HG03571 (cell line): ENCODE data around the gene FGF18.

Experiments used
- ATAC-seq: cut with Tn5 transposase; IDR thresholded peaks from one replicate; pipeline ENCODE4 v1.9.1; 2021; ENCODE audit not compliant: unreplicated experiment

FGF18 gene

DNA sequence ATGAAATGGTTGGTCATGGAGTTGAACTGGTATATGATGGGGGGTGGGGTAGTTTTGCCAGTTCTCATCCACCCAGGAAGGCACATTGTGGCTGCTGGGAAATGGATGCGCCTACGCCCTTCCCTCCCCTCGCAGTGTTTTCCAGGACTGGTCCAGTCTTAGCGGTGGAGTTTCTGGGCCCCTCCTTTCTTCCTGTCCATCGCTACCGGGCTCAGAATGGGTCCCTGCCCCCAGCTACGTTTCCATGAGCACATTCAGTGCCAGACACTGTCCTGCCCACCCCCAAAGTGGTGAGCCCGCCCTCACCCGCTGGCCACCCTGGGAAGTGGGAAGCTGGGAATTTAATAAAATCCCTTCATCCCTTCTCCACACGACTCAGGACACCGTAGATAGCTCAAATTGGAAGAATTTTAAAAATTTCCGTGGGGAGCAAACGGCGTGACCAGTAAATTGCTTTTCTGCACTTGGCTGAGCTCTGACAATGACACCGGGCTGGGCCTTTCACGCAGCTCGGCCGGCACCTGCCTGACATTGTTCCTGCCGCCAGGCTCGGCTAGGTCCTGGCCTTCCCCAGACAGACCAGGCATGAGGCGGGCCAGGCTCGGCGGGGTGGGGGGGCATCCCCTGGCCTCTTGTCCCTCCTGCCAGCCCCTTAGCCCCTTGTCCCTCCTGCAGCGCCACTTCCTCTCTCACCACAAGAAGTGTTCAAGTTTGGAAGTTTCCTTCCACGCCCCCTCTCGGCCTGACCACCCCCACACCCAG lies 3.6 kb downstream of the FGF18 start:
- ATAC-seq = no peak

DNA sequence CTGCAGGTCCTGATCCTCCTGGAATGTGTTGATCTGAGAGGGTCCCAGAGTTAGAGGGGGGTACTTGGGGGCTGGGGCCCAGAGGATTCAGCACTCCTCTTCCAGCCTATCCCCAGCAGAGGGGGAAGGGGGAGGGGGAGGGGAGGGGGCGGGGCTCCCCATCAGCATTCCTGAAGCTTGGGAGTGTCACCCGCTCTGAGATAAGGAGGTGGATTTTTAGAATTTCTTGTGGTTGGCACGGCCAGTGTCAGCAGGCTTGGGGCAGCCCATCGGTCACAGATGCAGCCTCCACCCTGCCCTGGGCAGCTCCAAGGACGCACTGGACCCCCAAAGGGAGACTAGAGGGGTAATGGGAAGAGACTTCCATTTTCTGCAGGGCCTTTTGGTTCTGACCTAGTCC lies 5.3 kb downstream of the FGF18 start:
- no peak for ATAC-seq

DNA sequence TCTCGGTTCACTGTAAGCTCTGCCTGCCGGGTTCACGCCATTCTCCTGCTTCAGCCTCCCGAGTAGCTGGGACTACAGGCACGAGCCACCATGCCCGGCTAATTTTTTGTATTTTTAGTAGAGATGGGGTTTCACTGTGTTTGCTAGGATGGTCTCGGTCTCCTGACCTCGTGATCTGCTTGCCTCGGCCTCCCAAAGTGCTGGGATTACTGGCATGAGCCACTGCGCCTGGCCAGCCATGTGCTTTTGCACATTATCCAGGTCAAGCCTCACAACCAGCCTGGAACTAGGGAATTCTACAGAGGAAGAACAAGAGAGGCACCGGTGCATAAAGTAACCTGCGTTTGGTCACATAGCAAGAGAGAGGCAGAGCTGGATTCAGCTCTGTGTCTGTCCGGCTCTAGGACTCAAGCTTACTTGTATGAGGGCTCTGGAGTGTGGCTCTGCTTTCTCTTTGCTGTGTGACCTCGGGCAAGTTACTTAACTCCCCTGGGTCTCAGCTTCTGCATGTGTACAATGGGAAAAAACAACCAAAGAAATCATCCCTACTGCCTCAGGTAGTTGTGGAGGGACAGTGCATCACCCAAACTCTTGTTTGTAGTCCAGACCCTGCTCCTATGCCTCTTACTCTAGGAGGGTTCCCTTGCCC lies 6.3 kb downstream of the FGF18 start:
- ATAC-seq = no peak

DNA sequence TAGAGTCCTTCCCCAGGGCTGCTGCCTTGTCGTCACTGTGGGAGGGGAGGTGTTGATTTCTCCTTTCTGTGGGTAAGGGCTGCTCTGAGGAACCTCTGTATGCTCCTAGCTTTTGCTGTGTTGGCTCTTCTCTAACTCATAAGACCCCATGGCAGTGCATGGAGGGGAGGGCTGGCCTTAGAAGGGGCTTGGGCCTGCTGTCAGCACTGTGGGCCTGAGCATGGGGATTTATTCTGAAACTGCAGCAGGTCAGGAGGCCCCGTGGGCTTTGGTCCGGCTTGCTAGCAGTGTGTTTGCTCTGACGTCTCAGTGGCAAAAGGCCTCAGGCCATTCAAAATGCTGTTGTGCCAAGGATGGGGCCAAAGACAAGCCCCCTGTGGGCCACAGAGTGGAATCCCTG lies 6.8 kb downstream of the FGF18 start:
- ATAC-seq = no peak

DNA sequence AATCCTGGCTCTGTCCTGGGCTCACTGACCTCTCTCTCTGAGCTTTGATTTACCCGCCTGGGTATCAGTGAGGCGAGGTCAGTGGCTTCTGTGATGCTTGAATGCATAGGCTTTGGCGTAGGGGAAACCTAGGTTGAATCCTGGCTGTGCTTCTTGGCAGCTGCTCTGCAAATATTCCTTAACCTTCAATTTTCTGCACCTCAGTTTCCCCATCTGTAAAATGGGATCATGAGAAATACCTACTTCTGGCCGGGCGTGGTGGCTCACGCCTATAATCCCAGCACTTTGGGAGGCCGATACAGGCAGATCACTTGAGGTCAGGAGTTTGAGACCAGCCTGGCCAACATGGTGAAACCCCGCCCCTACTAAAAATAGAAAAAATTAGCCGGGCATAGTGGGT lies 7.2 kb downstream of the FGF18 start:
- no peak for ATAC-seq

DNA sequence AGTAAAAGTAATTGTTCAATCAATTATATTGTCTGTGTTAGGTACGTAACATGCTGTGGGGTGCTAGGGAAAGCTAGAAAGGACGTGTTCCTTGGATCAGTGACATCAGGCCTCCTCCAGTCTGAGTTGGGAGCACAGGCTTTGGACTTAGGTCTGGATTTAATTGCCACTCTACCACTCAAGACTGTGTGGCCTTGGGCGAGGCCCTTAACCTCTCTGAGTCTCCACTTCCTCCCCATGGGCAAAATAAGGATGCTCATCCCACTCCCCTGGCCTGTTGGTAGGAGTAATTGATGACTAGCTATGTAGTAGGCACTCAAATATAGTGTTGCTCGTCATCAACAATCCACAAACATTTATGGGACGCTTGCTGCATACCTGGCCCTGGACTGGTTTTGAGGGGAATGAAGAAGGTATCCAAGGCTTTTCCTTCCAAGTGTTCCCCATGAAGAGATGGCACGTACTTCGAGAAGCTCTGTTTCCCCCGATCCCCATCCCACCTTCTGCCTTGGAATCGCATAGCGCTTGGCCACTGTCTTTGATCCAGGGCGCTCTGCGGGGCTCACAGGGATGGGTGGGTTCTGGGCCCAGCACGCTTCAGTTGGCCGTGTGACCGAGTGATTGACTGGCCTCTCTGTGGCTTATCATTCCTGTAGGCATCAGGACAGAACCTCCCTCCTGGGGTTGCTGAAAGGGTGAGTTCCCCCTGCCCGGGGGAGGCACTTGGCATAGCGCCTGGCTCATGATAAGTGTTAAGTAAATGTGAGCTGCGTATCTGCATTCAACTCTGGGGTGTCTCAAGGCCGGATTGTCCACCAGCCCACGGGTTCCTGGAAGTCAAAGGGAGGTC lies 8.1 kb downstream of the FGF18 start:
- ATAC-seq = no peak

DNA sequence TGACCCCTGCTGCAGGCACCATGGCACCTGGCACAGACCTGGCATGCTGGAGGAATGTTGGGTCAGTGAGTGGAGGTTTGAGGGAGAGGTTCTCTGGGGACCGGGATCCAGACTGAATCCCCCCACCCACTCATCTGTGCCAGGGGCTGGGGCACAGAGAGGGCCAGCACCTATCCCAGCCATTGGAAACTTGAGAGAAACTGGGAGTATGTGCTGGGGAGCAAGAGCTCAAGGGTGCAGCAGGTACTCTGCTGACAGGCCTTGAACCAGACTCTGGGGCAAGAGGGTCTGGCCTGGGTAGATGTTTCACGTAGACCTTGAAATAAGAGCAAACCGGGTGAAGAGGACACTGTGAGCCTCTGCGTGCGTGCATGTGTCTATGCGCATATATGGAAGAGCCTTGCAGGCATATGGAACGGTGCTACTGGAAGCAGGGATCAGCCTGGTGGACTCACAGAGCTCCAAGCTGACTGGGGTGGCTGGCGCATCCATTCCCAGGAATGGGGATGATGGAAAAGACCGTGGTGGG lies 8.8 kb downstream of the FGF18 start:
- ATAC-seq = no peak

DNA sequence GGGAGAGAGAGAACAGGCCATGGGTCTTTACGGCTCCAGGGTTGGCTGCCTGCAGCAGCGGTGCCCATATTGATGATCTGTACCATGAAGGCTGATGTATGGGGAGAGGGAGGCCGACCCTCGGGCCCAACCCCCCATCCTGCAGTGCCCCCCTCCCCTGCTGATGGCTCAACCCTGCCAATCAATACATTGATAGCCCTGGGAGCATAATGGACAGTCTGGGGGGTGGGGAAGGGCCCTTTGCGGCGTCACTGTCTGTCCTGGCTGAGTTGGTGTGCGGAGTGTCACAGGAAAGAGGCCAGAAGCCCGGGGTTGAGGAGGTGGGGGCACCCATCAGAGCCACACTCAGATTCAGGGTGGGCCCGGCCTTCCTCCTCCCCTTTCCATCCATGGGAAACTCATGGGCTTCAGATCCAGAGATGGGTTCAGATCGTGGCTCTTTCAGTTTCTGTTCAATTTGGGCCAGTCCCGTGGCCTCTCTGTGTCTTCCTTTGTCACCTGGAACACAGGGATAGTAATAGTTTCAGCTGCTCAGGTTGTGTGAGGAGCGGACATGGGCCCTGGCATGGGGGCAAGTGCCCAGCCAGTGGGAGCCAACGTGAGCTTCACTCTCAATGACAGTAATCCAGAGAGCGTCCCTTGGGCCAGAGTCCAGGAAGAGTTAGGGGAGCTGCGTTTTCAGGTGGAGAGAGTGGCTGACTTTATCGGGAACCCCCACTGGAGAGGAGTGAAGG lies 9.5 kb downstream of the FGF18 start:
- ATAC-seq = no peak

DNA sequence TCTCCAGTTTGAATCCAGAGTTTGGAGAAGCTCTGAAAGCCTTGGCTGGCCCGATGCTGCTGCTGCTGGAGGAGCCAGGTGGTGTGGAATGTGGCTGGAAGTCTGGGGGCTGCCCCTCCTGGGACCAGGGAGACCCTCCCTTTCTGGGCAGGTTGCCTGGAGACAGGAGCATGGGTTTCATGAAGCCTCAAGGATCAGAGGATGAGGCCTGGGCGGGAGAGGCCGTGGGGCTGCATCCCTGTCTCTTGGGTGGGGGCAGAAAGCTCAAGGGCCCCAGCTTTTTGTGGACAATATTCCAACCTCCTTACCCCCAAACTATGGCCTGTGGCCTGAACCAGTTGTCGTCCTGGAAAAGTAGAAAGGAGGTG lies 10.1 kb downstream of the FGF18 start:
- ATAC-seq = no peak

DNA sequence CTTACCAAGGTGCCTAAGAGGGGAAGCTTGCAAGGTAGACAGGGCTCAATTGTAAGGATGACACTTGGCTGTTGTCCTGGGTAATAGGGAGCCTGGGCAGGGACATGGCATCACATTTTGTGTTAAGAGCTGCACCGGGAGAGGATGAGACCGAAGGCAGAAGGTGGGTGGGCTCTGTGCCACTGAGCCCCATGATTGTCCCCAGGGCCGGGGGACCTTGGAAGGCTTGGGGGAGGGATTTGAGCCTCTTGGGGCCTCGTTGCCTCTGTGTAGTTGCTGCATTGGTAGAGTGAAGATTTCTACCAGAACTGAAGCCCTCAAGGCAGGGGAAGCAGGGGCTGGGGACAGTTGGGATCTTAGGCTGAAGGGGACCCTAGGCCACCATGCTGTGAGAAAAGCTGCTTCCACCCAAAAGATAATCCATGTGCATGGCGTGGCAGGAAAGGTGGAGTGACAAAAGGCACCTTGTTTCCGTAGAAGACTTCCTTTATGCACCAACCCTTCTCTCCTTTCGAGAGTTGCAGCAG lies 11.9 kb downstream of the FGF18 start:
- ATAC-seq = no peak

DNA sequence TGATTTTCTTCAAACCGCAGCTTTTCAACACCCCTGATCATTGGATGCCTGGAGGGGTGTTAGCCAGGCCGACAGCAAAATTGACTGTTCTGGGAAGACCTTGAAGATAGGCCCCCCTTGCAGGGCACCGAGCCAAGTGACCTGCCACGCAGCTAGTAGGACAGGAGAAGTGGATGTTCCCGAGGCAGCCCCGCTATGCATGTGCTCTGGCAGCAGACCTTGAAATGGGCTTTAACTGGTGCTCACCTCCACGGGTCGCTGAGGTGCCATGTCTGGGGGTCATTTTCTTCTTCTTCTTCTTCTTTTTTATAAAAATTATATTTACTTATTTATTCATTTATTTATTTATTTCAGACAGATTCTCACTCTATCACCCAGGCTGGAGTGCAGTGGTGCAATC lies 12.6 kb downstream of the FGF18 start:
- ATAC-seq = no peak

DNA sequence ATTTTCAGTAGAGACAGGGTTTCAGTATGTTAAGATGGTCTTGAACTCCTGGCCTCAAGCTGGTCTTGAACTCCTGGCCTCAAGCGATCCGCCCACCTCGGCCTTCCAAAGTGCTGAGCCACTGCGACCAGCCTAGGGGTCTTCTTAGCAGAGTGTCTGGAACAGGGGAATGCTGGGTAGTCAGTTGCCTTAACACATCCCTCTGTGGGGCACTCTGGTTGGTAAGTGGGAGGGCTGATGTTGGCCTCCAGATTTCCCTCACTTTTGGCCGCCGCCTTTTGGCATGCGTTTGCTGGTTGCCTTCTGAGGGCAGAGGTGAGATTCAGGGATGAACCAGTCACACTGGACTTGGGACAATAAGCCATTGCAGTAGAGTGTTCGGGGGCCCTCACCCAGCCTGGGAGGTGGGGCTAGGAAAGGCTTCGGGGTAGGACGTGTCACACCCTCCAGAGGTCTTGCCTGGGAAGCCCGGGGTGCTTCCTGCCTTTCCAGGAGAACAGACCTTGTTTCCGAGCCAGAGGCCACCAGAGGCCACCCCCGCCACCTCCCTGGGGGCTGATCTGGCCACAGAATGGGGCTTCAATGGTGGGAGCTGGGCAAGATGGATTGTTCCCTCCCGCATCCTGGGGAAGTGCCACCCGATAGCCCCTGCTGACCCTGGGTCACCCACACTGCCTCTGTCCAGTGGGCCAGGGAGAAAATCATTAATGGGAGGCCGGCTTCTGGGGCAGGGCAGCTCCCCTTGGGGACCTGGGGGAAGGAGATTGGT lies 13.3 kb downstream of the FGF18 start:
- no peak for ATAC-seq

DNA sequence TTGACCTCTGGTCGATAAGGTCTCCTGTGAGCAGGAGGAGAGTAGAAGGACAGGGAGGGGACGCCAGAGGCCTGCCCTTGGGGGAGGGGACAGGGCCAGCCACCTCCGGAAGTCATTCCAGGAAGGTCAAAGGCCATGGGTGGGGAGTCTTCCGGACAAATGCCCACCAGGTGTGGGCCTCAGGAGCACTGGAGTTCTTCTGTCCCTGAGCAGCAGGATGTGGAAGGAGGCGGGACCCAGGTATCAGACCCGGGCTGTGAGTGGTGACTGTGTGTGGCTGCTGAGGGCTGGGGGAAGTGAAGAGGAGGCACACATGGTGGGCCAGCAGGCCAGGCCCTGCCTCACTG lies 13.9 kb downstream of the FGF18 start:
- ATAC-seq = no peak

DNA sequence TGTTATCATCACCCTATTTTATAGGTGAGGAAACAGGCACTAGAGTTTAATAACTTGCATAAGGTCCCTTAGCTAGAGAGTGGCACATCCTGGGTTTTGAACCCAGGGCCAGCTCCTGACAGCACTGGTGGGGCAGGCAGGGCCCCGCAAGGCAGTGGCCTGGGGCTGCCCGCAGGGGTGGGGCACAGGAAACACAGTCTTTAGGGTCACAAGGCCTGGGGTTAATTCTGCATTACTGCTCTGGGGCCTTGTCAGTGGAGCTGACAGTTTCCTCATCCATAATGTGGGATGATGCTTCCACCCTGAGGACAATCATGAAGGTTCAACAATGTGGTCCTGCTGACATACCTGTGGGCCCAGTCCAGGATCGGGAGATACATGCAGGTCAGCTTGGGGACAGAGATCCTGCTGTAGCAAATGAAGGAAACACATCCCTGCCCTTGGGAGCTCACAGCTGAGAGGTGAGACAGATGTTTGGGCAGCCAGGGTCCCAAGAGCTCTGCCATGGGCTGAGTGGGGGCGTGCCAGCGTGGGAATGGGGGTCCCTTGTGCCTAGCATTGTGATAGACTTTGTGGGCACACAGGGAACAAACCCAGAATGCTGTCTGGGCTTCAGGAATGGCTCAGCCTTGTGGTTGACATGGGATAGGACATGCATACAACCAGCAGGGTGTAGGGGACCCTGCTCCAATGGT lies 14.7 kb downstream of the FGF18 start:
- no peak for ATAC-seq

DNA sequence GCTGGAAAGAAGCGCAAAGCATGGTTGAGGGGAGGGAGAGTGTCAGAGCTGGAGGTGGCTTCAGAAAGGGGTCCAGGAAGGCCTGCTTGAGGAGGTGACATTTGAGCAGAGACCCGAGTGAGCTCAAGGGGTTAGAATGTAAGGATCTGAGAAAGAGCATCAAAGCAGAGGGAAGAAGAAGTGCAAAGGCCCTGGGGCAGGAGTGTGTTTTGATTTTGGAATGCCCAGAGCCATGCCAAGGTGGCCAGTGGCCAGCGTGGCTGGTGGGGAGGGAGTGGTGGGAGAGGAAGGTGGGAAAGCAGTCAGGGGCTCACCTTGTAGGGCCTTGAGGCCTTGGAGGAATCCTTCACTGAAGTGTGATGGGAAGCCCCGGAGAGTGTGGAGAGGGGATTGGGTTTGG lies 15.4 kb downstream of the FGF18 start:
- ATAC-seq = no peak

DNA sequence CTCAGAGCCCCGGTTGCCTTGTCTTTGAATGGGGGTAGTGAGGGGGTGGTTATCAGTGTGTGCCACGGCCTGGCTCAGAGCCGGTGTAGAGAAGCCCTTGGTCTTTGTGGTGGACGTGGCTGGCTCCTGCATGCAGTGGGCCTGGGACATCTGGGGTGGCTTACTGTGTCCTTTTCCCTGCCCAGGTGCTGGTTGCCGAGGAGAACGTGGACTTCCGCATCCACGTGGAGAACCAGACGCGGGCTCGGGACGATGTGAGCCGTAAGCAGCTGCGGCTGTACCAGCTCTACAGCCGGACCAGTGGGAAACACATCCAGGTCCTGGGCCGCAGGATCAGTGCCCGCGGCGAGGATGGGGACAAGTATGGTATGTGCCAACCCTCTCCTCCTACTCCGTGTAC lies 16.5 kb downstream of the FGF18 start:
- ATAC-seq = no peak

DNA sequence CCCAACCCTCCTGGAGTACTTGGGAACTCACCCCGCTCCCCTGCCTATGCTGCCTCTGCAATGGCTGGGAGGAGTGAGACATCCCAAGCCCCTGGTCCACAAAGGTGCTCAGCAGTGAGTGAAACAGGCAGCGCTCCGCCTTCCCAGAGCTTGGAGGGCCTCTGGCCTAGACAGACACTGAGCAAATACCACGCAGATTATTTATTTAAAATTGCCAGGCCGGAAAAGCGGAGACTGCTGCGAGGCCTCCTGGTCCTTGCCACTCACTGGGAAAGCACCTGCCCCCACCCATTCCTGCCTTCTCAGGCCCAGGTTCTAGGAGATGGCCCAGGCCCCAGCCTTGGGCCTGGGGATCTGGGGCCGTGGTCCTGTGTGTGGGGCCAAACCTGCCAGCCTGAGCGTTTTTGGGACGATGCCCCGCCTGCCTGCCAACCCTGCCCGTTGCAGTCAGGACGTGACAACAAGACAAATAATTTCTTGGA lies 17.4 kb downstream of the FGF18 start:
- ATAC-seq = no peak

DNA sequence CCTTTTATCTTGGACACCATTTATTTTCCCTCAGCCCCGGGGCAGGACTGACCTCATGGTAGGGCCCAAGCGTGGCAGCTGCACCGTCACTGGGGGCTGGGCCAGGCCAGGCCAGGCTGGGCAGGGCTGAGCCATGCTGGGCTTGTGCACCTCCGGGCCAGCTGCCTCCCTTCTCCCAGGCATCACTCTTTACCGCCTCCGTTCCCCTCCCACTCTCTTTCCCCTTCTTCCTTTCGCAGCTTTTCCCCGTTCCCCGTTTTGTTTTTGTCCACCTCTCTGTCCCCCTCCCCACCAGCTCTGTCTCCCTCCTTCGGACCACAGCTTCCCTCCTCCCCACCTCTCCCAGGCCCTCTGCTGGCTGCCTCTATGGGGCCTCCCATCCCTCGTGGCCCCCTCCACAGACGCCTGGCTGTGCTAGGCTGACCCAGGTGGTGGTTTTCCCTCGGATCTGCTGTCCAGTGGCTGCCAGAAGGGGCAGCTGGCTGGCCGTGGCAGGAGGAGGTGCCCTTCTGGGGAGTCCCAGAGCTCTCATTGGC lies 17.9 kb downstream of the FGF18 start:
- ATAC-seq = no peak

DNA sequence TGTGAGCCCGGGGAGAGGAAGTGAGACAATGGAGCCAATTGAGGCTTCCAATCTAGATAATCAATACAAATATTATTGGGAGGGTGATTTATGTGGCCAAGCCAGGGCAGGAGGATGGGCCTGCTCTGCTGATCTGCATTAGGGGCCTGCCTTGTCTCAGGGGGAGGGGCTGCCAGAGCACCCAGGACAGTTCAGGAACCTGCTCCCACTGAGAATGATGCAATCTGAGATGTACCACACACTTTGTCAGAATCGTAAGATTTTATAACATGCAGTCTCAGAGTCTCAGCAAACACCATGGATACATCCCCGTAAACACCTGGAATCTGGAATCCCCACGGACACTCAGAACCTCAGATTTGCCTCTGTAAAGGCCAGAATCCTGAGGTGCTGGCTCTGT lies 19.3 kb downstream of the FGF18 start:
- no peak for ATAC-seq
